H9 (cell line): ENCODE measurements around the gene BTNL3. TPM values are rescaled to one million over a fixed set of nuclear protein-coding genes. Genes with fewer than 3 reads are reported as not detected.
"Not testable (repeated sequence)": the region's sequence is repeated elsewhere in the genome, so short reads cannot be mapped to it uniquely, and the experiment has no call there.

Experiments used
- DNase-seq: peaks from one replicate; pipeline ENCODE4 v3.0.0-alpha.2; 2017
- H2AFZ ChIP-seq: one replicate; pipeline ENCODE4 v1.6.1; 2013; ENCODE audit warnings: mild to moderate bottlenecking, low read length, control low read depth, moderate library complexity
- H2AK5ac ChIP-seq: 2 replicates; pipeline ENCODE4 v1.6.1; 2013; ENCODE audit warnings: low read length, control low read depth, mixed read lengths; ENCODE audit not compliant: insufficient read length
- H2BK120ac ChIP-seq: one replicate; pipeline ENCODE4 v1.6.1; 2013; ENCODE audit warnings: low read depth, mild to moderate bottlenecking, low read length, control low read depth, inconsistent platforms; ENCODE audit not compliant: poor library complexity, severe bottlenecking
- H2BK12ac ChIP-seq: 2 replicates; pipeline ENCODE4 v1.6.1; 2013; ENCODE audit warnings: low read length, control low read depth, mixed read lengths, low read depth; ENCODE audit not compliant: insufficient read length
- H2BK15ac ChIP-seq: 2 replicates; pipeline ENCODE4 v1.6.1; 2013; ENCODE audit warnings: low read depth, low read length, control low read depth
- H2BK20ac ChIP-seq: one replicate; pipeline ENCODE4 v1.6.1; 2013; ENCODE audit warnings: low read depth, mild to moderate bottlenecking, low read length, control low read depth, inconsistent platforms; ENCODE audit not compliant: poor library complexity, severe bottlenecking
- H2BK5ac ChIP-seq: 2 replicates; pipeline ENCODE4 v1.6.1; 2013; ENCODE audit warnings: low read length, control low read depth, mixed read lengths; ENCODE audit not compliant: insufficient read length
- H3K14ac ChIP-seq: 2 replicates; pipeline ENCODE4 v1.6.1; 2013; ENCODE audit warnings: low read length, control low read depth; ENCODE audit not compliant: insufficient read depth
- H3K18ac ChIP-seq: 2 replicates; pipeline ENCODE4 v1.6.1; 2013; ENCODE audit warnings: low read depth, mild to moderate bottlenecking, mixed read lengths, low read length, control low read depth; ENCODE audit not compliant: insufficient read length
- H3K23ac ChIP-seq: 2 replicates; pipeline ENCODE4 v1.6.1; 2013; ENCODE audit warnings: low read length, control low read depth, mixed read lengths, low read depth; ENCODE audit not compliant: insufficient read length
- H3K23me2 ChIP-seq: 2 replicates; pipeline ENCODE4 v1.6.1; 2013; ENCODE audit warnings: low read depth, mild to moderate bottlenecking, mixed read lengths, low read length, control low read depth; ENCODE audit not compliant: insufficient read length, poor library complexity, severe bottlenecking
- H3K27ac ChIP-seq: 2 replicates; pipeline ENCODE4 v1.5.1; 2013; ENCODE audit warnings: low read length, control low read depth, mixed read lengths, low read depth; ENCODE audit not compliant: insufficient read length
- H3K27me3 ChIP-seq: 2 replicates; pipeline ENCODE4 v1.6.1; 2013; ENCODE audit warnings: low read length, control low read depth, inconsistent platforms; ENCODE audit not compliant: insufficient read depth
- H3K4ac ChIP-seq: 2 replicates; pipeline ENCODE4 v1.6.1; 2013; ENCODE audit warnings: low read depth, mild to moderate bottlenecking, control low read depth, inconsistent platforms, low read length, moderate library complexity
- H3K4me1 ChIP-seq: 2 replicates; pipeline ENCODE4 v1.6.1; 2013; ENCODE audit warnings: low read length, control low read depth, inconsistent platforms; ENCODE audit not compliant: insufficient read depth
- H3K4me2 ChIP-seq: 2 replicates; pipeline ENCODE4 v1.6.1; 2013; ENCODE audit warnings: low read length, control low read depth, mixed read lengths; ENCODE audit not compliant: insufficient read length, insufficient read depth
- H3K56ac ChIP-seq: 2 replicates; pipeline ENCODE4 v1.6.1; 2013; ENCODE audit warnings: low read depth, mild to moderate bottlenecking, mixed read lengths, low read length, control low read depth; ENCODE audit not compliant: insufficient read length
- H3K79me1 ChIP-seq: 2 replicates; pipeline ENCODE4 v1.6.1; 2013; ENCODE audit warnings: low read depth, mild to moderate bottlenecking, moderate library complexity, low read length, control low read depth, inconsistent platforms; ENCODE audit not compliant: insufficient read depth, poor library complexity, severe bottlenecking
- H3K79me2 ChIP-seq: 2 replicates; pipeline ENCODE4 v1.6.1; 2013; ENCODE audit warnings: low read length, control low read depth, inconsistent platforms; ENCODE audit not compliant: insufficient read depth
- H3K9ac ChIP-seq: 2 replicates; pipeline ENCODE4 v1.6.1; 2013; ENCODE audit warnings: low read length, control low read depth, mixed read lengths; ENCODE audit not compliant: insufficient read length; ENCODE audit errors: extremely low read depth
- H3K9me3 ChIP-seq: one replicate; pipeline ENCODE4 v1.6.1; 2013; ENCODE audit warnings: low read depth, low read length, inconsistent platforms; ENCODE audit not compliant: control insufficient read depth
- H3T11ph ChIP-seq: one replicate; pipeline ENCODE4 v1.6.1; 2013; ENCODE audit warnings: mild to moderate bottlenecking, low read length, control low read depth, inconsistent platforms
- H4K20me1 ChIP-seq: one replicate; pipeline ENCODE4 v1.6.1; 2013; ENCODE audit not compliant: control insufficient read depth, insufficient read length, insufficient read depth
- H4K5ac ChIP-seq: 2 replicates; pipeline ENCODE4 v1.6.1; 2013; ENCODE audit warnings: low read depth, mild to moderate bottlenecking, mixed read lengths, low read length, control low read depth; ENCODE audit not compliant: insufficient read length
- H4K8ac ChIP-seq: replicated peaks from 2 replicates; pipeline ENCODE4 v1.6.1; 2013; ENCODE audit warnings: low read length, control low read depth, mixed read lengths, low read depth; ENCODE audit not compliant: insufficient read length
- H4K91ac ChIP-seq: 2 replicates; pipeline ENCODE4 v1.6.1; 2013; ENCODE audit warnings: low read depth, mild to moderate bottlenecking, moderate library complexity, mixed read lengths, low read length, control low read depth; ENCODE audit not compliant: insufficient read length
- H3K27ac Mint-ChIP-seq, 3 experiments: 2 replicates in 2 of 3; 3 replicates in 1 of 3; pipeline ENCODE4 v1.8.0; 2020 to 2021; ENCODE audit warnings: mixed read lengths in 3 of 3, mild to moderate bottlenecking in 1 of 3, moderate library complexity in 1 of 3
- H3K27me3 Mint-ChIP-seq: 2 replicates; pipeline ENCODE4 v1.8.0; 2021; ENCODE audit warnings: low read depth, mild to moderate bottlenecking, moderate library complexity, mixed read lengths
- H3K36me3 Mint-ChIP-seq, 3 experiments: 2 replicates in 2 of 3; 3 replicates in 1 of 3; pipeline ENCODE4 v1.8.0; 2020 to 2021; ENCODE audit warnings: low read depth in 3 of 3, mixed read lengths in 3 of 3; ENCODE audit not compliant: insufficient read depth in 1 of 3
- H3K4me1 Mint-ChIP-seq, 2 experiments: 2 replicates each; pipeline ENCODE4 v1.8.0; 2020; ENCODE audit warnings: mixed read lengths in 2 of 2
- H3K4me3 Mint-ChIP-seq, 2 experiments: 2 replicates in 1 of 2; 3 replicates in 1 of 2; pipeline ENCODE4 v1.8.0; 2020 to 2021; ENCODE audit warnings: mild to moderate bottlenecking in 2 of 2, mixed read lengths in 2 of 2, moderate library complexity in 1 of 2
- H3K9me3 Mint-ChIP-seq, 2 experiments: 2 replicates in 1 of 2; 3 replicates in 1 of 2; pipeline ENCODE4 v1.8.0; 2020; ENCODE audit warnings: mild to moderate bottlenecking in 2 of 2, mixed read lengths in 2 of 2, moderate library complexity in 1 of 2
- WGBS: extraction: QIAGEN DNeasy Blood & Tissue Kit; methylation state at CpG from one replicate; pipeline ENCODE4 v1.1.7; 2013; ENCODE audit warnings: missing lambda C conversion rate, low lambda C conversion rate, mixed read lengths; ENCODE audit not compliant: insufficient read length; ENCODE audit errors: extremely low coverage; 5-methylcytosine and 5-hydroxymethylcytosine counted together
- total RNA-seq: library from RNA; stranded (reverse); gene quantifications from 2 replicates; pipeline ENCODE4 v1.2.1, GENCODE V29; 2021
- TF ChIP-seq, protein P1 (sequence below): fragments of 200-600 bp; sonication (generic); conservative IDR thresholded peaks from 3 replicates; pipeline ENCODE4 v1.8.0; 2021; ENCODE audit warnings: antibody characterized with exemption, mild to moderate bottlenecking

The BTNL3 gene
- total RNA-seq, 1 experiment from 2014 or later: not detected

DNA sequence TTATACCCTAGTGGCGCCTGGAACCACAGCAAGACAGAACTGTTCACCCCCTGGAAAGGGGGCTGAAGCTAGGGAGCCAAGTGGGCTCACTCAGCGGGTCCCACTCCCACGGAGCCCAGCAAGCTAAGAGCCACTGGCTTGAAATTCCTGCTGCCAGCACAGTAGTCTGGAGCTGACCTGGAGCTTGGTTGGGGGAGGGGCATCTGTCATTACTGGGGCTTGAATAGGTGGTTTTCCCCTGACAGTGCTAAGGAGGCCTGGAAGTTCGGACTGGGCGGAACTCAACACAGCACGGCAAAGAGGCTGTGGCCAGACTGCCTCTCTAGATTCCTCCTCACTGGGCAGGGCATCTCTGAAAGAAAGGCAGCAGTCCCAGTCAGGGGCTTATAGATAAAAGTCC is 19.5 kb downstream of the BTNL3 start:
- no peaks in the 10 kb centered on the region for H3K4me1 ChIP-seq
- H3K27me3 ChIP-seq: no peaks in the 10 kb centered on the region
- H3K9ac ChIP-seq: no peak overlapping the region
- no peak overlapping the region for H3K18ac ChIP-seq
- no peak overlapping the region for H3K27ac Mint-ChIP-seq
- H3K27ac ChIP-seq: no peak overlapping the region
- H4K91ac ChIP-seq: no peak overlapping the region
- H2AK5ac ChIP-seq: no peak overlapping the region
- H2BK15ac ChIP-seq: no peak overlapping the region
- no peaks in the 10 kb centered on the region for H4K20me1 ChIP-seq
- H2BK5ac ChIP-seq: no peak overlapping the region
- H3K9me3 ChIP-seq: no peaks in the 10 kb centered on the region
- H2BK20ac ChIP-seq: no peak overlapping the region
- no peaks in the 10 kb centered on the region for H3K79me1 ChIP-seq
- no peak overlapping the region for H3K4ac ChIP-seq
- no peaks in the 10 kb centered on the region for H3K36me3 Mint-ChIP-seq
- H4K8ac ChIP-seq: no peak overlapping the region
- no peak overlapping the region for H2AFZ ChIP-seq
- peaks cover 2 to 11% of the 10 kb centered on the region in 2 experiments; a peak in 4 of 5 replicates for H3K9me3 Mint-ChIP-seq
- no peak overlapping the region for H3T11ph ChIP-seq
- H3K79me2 ChIP-seq: no peaks in the 10 kb centered on the region
- peaks cover 17% of the 10 kb centered on the region for H3K27me3 Mint-ChIP-seq
- no peak overlapping the region for H3K23ac ChIP-seq
- no peak overlapping the region for H4K5ac ChIP-seq
- DNase-seq: no peak
- no peak overlapping the region for H3K14ac ChIP-seq
- TF ChIP-seq, protein P1, sequence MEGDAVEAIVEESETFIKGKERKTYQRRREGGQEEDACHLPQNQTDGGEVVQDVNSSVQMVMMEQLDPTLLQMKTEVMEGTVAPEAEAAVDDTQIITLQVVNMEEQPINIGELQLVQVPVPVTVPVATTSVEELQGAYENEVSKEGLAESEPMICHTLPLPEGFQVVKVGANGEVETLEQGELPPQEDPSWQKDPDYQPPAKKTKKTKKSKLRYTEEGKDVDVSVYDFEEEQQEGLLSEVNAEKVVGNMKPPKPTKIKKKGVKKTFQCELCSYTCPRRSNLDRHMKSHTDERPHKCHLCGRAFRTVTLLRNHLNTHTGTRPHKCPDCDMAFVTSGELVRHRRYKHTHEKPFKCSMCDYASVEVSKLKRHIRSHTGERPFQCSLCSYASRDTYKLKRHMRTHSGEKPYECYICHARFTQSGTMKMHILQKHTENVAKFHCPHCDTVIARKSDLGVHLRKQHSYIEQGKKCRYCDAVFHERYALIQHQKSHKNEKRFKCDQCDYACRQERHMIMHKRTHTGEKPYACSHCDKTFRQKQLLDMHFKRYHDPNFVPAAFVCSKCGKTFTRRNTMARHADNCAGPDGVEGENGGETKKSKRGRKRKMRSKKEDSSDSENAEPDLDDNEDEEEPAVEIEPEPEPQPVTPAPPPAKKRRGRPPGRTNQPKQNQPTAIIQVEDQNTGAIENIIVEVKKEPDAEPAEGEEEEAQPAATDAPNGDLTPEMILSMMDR: no peak
- H2BK120ac ChIP-seq: no peak overlapping the region
- H3K4me1 Mint-ChIP-seq: peaks cover 0 to 4% of the 10 kb centered on the region in 2 experiments; a peak in 2 of 4 replicates
- no peak overlapping the region for H3K4me3 Mint-ChIP-seq
- no peak overlapping the region for H2BK12ac ChIP-seq
- no CpG with 5 or more reads among the region's 6 CpGs for WGBS
- H3K23me2 ChIP-seq: no peaks in the 10 kb centered on the region
- no peak overlapping the region for H3K4me2 ChIP-seq
- no peak overlapping the region for H3K56ac ChIP-seq

DNA sequence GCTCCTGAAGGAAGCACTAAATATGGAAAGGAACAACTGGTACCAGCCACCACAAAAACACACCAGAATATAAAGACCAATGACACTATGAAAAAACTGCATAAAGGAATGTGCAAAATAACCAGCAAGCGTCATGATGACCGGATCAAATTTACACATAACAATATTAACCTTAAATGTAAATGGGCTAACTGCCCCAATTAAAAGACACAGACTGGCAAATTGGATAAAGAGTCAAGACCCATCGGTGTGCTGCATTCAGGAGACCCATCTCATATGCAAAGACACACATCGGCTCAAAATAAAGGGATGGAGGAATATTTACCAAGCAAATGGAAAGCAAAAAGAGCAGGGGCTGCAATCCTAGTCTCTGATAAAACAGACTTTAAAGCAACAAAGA is 21.4 kb downstream of the BTNL3 start:
- H3K27me3 Mint-ChIP-seq: peaks cover 27% of the 10 kb centered on the region
- not testable (repeated sequence) for H3K56ac ChIP-seq, H2AK5ac ChIP-seq, H2BK120ac ChIP-seq, H4K5ac ChIP-seq, H3K4me1 Mint-ChIP-seq, H2BK15ac ChIP-seq, H3K79me1 ChIP-seq, H3K4me1 ChIP-seq, H3K9me3 ChIP-seq, H3K4ac ChIP-seq, H3K14ac ChIP-seq, H3K27ac ChIP-seq, H3K23me2 ChIP-seq, H4K20me1 ChIP-seq, H3K4me2 ChIP-seq, H3K9ac ChIP-seq, H3K27me3 ChIP-seq, H3K18ac ChIP-seq, H2AFZ ChIP-seq, H3K36me3 Mint-ChIP-seq, DNase-seq, H3K27ac Mint-ChIP-seq, H4K91ac ChIP-seq, H3K23ac ChIP-seq, H2BK20ac ChIP-seq, H3K4me3 Mint-ChIP-seq, H2BK5ac ChIP-seq, H4K8ac ChIP-seq, H3K79me2 ChIP-seq, H2BK12ac ChIP-seq, H3T11ph ChIP-seq
- no CpG with 5 or more reads among the region's 4 CpGs for WGBS
- peaks cover 5 to 10% of the 10 kb centered on the region in 2 experiments; a peak in 4 of 5 replicates for H3K9me3 Mint-ChIP-seq
